GM06990 (cell line): ENCODE measurements around the gene MLLT6.

Experiments used
- DNase-seq: peaks from one replicate; pipeline ENCODE4 v3.0.0-alpha.2; 2011; ENCODE audit not compliant: insufficient read length; ENCODE audit errors: extremely low read depth
- H3K27me3 ChIP-seq: replicated peaks from 2 replicates; pipeline ENCODE4 v1.6.0; 2011; ENCODE audit warnings: low read length; ENCODE audit not compliant: control insufficient read depth, insufficient read depth
- H3K36me3 ChIP-seq: 2 replicates; pipeline ENCODE4 v1.5.1; 2011; ENCODE audit warnings: low read length; ENCODE audit not compliant: control insufficient read depth, insufficient read depth
- H3K4me3 ChIP-seq: replicated peaks from 2 replicates; pipeline ENCODE4 v1.5.1; 2011; ENCODE audit warnings: low read depth, mild to moderate bottlenecking, control low read depth, low read length
- CTCF ChIP-seq: IDR thresholded peaks from 2 replicates; pipeline ENCODE4 v1.5.1; 2011; ENCODE audit warnings: low read length, control low read depth, mild to moderate bottlenecking, inconsistent platforms; ENCODE audit not compliant: insufficient read depth, poor library complexity, severe bottlenecking

Gene MLLT6

GRCh38 chr17:38713456-38714075, 8.5 kb downstream of the MLLT6 start:
- TF ChIP-seq CTCF, result no peak
- no peak for DNase-seq
- Histone ChIP-seq H3K36me3 (peaks cover 62% of the 10 kb centered on the region), H3K4me3 (no peak overlapping the region), H3K27me3 (no peaks in the 10 kb centered on the region)

DNA sequence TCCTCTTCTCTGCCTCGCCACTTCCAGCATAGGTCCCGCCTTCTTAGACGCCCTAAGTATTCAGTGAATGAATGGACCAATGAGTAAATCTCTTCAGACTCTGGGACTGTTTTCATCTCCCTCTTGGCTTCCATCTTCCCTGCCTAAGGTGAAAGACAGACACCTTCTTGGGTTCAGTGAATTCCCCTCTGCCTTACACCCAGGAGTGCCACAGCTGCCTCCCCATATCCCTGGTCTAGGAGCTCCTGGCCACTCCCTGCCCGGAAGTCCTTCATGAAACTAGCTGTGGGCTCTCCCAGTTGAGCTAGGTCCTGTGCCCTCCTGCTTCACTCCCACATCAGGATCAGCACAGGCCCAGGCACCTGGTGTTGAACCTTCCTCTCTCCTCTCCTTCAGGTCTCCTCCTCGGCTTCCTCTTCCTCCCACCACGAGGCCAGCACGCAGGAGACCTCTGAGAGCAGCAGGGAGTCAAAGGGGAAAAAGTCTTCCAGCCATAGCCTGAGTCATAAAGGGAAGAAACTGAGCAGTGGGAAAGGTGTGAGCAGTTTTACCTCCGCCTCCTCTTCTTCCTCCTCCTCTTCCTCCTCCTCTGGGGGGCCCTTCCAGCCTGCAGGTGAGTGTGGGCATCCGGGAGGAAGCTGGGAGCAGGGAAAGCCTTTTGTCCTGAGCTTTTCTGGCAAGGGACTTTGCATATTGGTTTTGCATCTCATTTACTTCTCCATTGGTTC, 10.3 kb downstream of the MLLT6 start:
- TF ChIP-seq CTCF, result no peak
- DNase-seq, result no peak
- H3K4me3 ChIP-seq, result no peak overlapping the region
- no peaks in the 10 kb centered on the region for H3K27me3 ChIP-seq
- peaks cover 59% of the 10 kb centered on the region for H3K36me3 ChIP-seq

GRCh38 chr17:38716368-38717005, 11.4 kb downstream of the MLLT6 start:
- H3K27me3 ChIP-seq, result no peaks in the 10 kb centered on the region
- no peak for DNase-seq
- no peak overlapping the region for H3K4me3 ChIP-seq
- TF ChIP-seq CTCF, result no peak
- peaks cover 57% of the 10 kb centered on the region for H3K36me3 ChIP-seq

DNA sequence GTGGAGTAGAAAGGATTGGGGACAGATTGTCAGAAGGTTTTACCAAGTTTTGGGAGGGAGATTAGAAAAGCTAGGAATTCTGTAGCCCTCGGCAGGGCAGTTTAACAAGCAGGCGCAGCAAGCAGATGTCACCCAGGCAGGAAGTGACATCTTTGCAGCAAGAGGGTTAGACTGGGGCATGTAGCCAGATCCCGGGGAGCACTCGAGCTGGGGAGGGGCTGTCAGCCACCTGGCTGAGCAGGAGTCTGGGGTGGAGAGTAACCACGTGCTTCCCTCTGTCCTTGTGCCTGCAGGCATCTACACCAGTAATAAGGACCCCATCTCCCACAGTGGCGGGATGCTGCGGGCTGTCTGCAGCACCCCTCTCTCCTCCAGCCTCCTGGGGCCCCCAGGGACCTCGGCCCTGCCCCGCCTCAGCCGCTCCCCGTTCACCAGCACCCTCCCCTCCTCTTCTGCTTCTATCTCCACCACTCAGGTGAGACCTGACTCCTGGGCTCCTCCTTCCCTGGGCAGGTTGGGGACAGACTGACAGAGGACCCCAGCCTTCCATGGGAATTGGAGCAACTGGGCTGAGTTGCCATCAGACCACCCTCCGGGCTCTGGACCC, 12.2 kb downstream of the MLLT6 start:
- no peak for DNase-seq
- Histone ChIP-seq H3K36me3 (peaks cover 52% of the 10 kb centered on the region), H3K4me3 (no peak overlapping the region), H3K27me3 (no peaks in the 10 kb centered on the region)
- no peak for TF ChIP-seq CTCF

GRCh38 chr17:38719289-38719942, 14.3 kb downstream of the MLLT6 start:
- H3K4me3 ChIP-seq, result no peak overlapping the region

More at GRCh38 chr17:38719289-38719942, 14.3 kb downstream of the MLLT6 start:
- peaks cover 44% of the 10 kb centered on the region for H3K36me3 ChIP-seq
- no peak for TF ChIP-seq CTCF
- DNase-seq, result no peak
- H3K27me3 ChIP-seq, result no peaks in the 10 kb centered on the region
